HG02870 (cell line): ENCODE data around the gene RGS3.

ENCODE experiments used
- ATAC-seq: cut with Tn5 transposase; IDR thresholded peaks from one replicate; pipeline ENCODE4 v1.9.1; 2021; ENCODE audit warnings: mild to moderate bottlenecking, moderate library complexity; ENCODE audit not compliant: unreplicated experiment

RGS3 gene

DNA sequence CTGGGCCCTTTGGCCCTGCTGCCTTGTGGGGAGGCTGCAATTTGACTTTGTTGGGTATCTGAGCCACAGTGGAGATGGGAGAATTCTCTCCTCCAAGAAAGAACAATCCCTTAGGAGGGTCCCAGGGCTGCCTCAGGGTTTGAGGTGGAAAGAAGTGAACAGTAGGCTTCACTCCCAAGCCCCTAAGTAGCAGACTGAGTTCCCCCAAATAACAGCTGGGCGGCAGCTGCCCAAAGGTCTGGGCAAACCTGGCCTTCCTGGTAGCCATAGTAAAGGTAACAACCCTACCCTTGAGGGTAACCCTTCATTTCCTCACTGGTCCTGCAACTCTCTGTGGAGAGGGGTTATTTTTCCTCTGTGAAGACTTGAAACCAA, 746 bp downstream of the RGS3 start:
- no peak for ATAC-seq

DNA sequence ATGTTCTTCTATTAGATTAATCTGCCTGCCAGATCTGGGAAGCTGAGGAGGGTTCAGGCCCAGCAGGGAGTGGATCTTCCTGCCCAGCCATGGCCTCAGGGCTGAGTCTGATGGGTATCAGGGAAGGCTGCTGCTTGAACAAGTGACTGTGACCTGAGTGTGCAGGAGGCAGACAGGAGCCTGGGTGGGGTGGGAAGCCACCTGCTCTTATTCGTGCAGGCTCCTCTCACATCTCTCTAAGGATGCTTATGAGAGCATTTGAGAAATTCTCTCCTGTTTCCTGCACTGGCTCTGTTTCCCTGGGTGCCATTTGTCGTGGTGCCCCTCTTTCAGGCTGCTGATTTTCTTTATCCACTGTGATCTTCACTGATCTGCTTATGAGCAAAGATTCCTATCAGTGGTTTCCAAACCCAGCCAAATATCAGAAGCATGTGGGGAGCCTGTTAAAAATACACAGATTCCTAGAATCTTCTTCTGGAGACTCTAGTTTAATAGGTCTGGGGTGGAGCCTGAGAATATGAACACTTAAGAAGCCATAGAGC, 2.1 kb downstream of the RGS3 start:
- ATAC-seq: no peak

DNA sequence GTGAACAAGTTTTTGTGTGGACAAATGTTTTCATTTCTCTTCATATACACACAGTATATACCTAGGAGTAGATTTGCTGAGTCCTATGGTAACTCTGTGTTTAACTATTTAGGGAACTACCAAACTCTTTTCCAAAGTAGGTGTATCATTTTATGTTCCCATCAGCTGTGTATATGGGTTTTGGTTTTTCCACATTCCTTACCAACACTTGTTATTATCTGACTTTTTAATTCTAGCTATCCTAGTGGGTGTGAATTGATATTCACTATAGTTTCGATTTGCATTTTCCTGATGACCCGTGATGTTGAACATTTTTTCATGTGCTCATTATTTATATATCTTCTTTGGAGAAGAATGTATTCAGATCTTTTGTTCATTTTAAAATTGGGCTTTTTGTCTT, 3.7 kb downstream of the RGS3 start:
- no peak for ATAC-seq

DNA sequence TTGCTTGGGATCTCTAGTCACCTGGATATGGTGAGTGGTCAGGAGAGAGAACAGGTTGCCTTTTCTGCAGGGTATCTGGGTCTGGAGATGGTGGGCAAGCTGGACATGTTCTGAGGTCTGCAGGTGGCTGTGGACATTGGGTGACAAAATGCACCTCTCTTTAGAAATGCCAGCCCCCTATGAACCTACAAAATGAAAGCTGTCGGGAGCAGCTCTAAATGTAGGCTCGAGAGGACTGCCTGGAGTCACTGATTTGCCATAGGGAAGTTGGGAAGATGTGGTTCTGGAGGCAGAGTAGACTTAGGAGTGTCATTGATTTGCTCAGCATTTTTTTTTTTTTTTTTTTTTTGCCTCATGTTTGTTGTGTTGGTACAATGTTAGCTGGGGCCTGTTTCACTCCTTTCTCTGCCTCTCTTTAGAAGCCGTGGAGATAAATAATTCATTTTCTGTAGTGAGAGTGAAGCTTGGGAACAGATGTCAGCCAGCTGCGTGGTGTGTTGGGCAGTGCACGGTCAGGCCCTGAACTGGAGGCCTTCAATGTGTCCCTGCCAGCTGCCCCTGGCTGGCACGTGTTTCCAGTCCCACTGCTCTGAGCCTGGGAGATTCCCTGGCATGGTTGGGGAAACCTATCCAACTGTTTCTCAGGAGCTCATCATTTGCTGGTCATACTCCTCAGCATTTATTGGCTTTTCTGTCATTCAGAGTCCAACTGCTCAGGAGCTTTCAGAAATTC, 5.4 kb downstream of the RGS3 start:
- ATAC-seq: no peak

DNA sequence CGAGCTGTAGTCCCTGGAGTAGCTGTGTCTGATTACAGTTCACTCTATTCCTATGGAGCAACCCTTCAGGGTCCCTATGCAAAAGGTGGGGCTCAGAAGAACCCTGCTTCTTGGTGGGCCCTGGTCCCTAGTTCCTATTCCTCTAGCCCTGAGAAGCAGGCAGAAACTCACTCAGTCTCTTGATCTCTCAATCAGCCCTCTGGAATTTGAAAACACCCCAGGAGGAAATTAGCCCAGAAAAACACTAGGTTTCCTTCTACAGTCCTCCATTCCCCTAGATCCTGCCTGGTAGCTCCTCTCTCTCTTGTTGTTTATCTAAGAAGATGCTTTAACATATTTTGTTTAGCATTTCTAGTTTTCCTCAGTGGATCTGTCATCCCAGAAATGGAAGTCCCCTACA, 7.6 kb downstream of the RGS3 start:
- ATAC-seq: no peak

DNA sequence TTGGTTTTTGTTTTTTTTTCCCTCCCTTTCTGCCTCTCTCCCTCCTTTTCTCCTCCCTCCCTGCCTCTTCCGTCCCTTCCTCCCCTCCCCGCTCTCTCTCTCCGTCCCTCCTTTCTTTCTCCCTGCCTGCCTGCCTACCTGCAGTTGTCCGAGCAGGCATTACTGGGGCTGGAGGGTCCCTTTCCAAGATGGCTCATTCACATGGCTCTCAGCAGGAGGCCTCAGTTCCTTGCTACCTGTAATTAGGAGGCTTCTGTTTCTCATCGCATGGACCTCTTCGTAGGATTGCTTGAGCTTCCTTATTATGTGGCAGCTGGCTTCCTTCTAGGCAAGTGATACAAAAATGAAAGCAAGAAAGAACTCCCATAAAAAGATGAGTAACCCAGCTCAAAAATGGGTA, 8.0 kb downstream of the RGS3 start:
- no peak for ATAC-seq

DNA sequence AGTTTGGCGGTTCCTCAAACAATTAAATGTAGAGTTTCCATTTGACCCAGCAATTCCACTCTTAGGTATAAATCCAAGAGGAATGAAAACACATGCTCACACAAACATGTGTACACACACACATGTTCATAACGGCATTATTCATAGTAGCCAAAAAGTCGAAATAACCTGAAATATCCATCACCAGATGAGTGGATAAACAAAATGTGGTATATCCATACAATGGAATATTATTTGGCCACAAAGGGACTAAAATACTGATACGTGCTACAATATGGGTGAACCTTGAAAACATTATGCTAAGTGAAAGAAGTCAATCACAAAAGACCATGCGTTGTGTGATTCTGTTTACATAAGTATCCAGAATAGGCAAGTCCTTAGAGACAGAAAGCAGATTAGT, 8.7 kb downstream of the RGS3 start:
- no peak for ATAC-seq

DNA sequence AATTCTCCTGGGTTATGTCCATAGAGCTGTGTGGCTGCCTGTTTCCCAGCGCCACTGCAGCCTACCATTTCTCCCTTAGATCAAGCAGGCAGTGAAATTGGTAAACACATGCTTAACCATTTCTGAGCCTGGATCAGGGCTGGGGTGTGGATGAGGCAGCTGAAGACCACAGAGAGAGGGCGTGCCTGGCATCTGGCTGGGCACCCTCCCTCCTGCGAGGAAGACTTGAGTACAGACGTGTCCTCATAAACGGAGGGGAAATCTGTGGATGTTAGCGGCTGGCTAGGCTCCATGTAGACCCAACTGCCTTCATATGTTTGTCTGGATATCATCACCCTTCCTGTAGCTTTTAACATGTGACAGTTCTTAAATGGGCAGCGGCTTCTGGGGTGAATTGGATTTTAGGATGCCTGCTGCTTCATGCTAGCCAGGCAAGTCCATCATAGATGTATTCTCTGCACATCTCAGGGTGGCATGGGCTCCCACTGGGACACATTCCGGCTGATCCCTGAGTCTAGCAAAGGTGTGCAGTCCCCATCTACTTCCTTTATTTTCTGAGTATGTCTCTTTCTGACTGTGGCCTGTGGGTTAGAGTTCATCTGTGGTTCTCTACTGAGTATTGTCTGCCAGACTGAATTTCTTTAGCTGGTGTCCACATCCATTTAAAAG, 11.0 kb downstream of the RGS3 start:
- no peak for ATAC-seq

DNA sequence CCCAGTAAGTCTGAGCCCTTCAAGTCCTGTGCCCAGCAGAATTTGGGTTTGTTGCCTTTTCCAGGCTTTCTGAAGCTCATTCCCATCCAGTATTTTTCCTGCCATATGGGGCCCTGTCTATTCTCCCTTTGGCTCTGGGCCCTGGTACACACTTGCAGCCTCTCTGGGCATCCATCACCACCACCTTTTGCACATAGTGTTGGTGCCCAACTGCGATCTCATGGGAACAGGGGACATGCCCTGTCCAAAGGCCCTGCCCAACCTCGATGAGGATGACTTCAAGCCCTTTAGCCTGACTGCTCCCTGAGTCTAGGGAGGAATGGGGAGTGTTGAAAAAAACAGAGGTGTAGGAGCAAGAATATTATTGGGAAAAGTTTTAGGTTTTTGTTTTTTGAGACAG, 11.5 kb downstream of the RGS3 start:
- ATAC-seq: no peak

DNA sequence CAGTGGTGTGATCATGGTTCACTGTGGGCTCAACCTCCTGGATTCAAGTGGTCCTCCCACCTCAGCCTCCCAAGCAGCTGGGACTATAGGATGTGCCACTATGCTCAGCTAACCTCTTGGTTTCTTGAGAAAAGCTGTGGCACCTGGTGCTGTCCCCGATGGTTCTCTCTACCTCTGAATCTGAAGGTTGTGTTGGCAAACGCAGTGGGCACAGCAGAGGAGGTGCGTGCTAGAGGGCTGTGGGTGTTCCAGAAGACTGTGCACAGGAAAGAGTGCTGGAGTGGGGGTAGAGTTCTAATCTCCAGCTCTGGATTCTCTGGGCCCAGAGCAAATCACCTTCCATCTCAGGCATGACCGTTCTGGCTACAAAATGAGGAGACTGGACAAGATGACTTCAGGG, 12.5 kb downstream of the RGS3 start:
- no peak for ATAC-seq

DNA sequence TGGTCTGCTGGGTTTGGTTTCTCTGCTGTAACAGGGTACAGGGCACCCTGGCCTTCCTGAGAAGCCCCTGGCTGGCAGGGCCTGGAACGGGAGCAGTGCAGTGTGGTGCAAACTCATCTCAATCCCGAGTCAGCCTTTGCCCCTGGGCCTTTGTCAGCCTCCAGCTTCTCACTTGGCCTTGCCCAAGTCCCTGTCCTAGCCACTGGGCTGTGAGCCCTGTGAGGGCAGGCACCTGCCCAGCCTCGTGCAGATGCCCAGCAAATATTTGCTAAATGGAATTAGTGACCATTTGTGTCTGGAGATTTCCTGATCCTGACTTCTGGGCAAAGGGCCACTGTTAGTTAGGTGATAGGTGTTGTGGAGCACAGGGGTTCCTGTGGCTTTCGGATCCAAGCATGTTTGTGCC, 13.0 kb downstream of the RGS3 start:
- no peak for ATAC-seq

DNA sequence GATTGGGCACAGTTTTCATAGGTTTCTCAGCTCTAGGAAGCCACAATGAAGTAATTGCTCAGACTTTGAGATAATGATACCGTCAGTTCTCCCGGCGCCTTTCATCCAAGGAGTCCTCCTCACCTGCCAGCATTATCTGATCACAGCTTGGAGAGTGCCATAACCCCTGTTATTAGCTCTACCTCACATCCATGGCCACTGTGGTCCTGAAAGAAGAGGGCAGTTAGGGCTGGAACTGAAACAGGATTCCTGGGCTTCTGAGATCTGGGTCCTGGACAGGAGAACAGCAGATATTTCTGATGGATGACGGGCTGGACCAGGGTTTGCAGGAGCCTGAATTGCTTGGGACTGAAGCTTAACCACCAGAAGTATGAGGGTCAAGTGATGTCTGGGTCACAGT, 13.5 kb downstream of the RGS3 start:
- ATAC-seq: no peak

DNA sequence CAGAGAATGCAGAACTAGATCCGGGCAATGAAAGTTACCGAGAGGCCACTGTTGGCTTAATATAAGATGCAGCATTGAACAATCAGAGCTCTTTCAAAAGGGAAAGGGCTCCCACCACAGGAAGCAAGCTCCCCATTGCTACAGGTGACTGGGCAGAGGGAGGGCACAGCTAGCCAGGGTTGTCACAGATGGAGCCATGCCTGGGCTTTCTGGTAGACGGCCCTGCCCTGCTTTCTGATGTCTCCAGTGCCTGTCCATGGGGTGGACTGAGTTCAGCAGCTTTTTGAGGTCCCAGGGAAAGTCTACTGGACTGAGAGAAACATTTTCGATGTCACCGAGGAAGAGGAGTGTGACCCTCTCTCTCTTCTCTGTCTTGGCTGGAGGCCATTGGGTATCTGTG, 14.1 kb downstream of the RGS3 start:
- ATAC-seq: no peak

DNA sequence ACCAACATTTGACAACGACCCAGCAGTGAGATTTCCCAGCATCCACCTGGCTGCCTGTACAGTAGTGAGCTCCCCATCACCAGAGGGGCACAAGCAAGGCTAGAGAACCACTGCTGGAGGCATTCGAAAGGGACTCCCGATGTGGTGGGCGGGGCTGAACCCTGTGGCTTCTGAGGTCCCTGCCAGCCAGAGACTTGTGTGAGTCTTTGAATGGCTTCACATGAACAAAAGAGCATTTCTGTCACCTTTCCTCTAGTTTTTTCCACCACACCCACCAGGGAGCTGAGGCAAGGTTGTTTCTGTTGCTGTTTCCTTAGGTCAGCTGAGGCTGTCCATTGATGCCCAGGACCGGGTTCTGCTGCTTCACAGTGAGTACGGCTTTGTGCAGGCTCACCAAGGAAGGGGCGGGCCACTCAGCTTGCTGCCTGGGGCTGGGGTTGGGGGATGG, 15.7 kb downstream of the RGS3 start:
- no peak for ATAC-seq

DNA sequence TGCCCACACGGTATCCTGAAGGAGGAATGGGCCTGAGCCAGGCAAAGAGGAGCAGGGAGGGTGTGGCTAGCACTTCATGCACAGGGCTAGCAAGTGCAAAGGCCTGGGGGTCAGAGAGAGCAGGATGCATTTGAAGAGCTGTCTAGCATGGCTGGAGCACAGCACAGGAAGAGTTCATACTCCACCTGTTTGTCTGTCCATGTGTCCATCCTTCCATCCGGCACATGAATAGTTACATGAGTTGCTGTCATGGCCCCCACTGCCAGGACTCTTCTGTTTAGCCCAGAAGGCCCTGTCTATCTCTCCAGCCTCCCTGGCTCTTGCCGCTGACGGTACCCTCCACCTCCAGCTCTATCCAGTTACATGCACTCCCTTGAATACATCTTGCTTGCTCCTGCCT, 17.1 kb downstream of the RGS3 start:
- no peak for ATAC-seq

DNA sequence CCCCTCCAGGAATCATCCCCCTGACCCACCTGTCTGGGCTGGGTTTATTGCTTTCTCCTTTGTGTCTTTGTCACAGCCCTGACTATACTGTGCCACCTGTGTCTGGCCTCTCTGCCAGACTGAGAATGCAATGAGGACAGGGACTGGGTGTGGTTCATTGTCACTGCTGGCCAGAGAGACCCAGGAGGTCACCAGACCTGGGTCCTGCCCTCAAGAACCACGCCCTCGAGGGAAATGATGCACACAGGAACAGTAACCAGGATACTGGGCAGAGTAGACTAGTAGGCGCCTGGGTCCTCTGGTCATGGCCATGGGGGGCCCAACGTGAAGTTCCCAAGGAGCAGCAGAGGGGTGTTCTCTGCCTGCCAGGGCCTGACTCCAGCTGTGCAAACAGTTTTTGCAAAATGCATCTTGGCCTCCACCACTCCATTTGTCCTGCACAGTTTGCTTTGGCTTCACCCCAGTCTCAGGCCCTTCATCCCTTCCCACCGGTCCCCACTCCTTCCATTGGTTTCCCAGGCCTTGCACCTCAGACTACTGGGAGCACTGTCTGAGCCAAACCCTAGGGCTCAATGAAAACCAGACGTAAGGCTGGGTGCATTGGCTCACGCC, 17.8 kb downstream of the RGS3 start:
- ATAC-seq: no peak

DNA sequence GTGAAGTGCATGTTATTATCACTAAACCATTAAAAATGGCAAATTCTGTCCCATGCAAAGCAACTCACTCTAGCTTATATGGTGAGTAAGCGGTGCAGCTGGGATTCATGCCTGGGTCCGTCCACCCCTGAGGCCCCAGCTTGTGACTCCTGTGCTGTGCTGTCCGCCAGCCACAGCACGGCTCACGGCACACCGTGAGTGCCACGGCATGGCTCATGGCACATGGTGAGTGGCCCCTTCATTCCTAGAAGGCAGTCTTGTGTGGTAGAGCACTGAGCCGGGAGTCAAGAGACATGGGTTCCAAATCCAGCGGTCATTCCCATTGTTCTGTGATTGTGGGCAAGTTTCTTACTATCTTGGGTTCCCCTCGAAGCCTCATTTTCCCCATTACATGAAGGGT, 18.8 kb downstream of the RGS3 start:
- ATAC-seq: no peak

DNA sequence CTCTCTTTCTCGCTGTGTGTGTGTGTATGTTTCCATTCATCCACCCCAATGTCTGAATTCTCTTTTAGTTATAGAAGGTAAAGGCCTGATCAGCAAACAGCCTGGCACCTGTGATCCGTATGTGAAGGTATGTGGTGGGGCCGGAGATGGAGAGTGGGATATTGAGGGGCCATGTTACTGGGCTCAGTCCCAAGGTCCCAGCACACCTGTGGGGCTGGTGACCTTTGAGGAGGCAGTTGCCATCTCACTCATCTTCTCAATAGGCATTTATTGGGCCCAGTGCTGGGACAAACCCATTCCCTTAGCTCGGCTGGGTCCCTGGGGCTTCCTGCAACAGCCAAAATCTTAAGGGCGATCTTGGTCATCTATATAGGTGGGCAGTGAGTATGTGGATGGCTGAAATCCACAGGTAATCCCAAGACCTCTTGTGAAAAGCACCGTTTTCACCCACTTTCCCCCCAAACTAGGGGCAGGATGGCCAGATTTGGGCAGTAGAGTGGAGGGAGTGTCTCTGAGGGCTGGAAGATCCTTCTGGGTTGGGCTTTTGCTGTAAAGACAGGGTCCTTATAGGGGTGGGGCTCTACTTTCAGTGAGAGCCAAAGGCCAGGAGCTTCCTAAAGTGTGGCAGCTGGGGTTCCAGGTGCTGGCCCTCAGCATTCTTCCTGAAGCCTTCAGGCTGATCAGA, 19.6 kb downstream of the RGS3 start:
- ATAC-seq: no peak

DNA sequence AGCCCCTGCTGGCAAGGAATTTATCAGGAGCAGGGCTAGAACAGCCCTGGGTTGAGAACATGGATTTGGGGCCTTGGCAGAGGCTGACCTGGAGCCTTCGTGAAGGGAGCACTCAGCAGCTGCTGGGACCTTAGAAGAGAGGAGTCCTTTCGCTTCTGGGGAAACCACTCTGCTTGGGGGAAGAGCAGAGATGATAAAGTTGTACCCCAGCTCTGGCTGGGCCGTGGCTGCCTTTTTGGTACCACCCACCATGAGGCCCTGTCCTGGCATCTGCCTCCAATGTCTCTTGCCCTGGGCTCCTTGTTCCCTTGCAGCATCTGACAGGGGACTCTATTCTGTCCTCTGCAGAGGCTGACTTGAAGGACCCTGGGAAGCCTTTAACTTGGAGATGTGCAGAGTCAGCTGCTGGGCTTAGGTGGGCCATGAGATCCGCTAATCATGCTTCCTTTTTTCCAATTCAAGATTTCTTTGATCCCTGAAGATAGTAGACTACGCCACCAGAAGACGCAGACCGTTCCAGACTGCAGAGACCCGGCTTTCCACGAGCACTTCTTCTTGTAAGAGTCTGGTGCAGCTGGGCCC, 20.2 kb downstream of the RGS3 start:
- ATAC-seq: no peak

DNA sequence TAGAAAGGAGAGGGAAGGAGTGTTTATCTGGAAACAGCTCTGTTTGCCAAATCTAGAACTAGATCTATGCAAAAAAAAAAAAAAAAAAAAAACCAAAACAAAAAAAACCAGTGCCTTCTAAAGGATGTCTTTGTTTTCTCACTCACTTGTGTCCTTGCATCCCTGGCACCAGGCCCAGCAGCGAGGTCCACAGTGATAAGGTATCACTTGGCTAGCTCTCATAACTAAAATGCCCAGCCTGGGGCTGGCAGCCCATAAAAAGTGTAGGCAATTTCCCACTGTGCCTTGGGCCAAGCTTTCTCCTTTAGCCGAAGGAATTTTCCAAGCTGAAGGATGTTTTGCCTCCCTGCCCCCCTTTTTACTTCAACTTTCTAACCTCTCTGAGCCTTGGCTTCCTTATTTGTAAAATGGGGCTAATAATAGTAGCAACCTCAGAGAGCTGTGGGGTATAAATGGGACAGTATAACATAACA, 20.8 kb downstream of the RGS3 start:
- no peak for ATAC-seq

DNA sequence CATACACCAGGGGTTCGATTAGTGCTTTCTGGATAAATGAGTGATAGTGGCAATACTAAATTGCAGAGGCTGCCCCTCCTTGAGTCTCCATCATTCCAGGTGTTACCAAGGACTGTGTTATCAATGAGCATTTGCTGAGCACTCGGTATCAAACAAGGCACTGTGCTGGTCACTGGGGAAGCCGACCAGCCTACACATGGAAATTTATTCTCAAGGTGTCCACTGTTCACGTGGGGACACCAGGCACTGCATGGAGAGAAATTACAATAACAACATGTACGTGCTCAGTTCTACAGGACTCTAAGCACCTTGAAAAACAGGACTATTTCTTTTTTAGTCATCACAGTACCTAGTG, 22.2 kb downstream of the RGS3 start:
- no peak for ATAC-seq
